Aortic smooth muscle cell (primary cell): ENCODE data around the gene GRHL1. TPM values are rescaled to one million over a fixed set of nuclear protein-coding genes. Genes with fewer than 3 reads are reported as not detected.

ENCODE experiments used
- total RNA-seq: library from RNA; depleted of rRNA; stranded (reverse); fragments of >200 nt; gene quantifications from 2 replicates; pipeline ENCODE4 v1.2.3, GENCODE V29; 2014

The GRHL1 gene, protein sequence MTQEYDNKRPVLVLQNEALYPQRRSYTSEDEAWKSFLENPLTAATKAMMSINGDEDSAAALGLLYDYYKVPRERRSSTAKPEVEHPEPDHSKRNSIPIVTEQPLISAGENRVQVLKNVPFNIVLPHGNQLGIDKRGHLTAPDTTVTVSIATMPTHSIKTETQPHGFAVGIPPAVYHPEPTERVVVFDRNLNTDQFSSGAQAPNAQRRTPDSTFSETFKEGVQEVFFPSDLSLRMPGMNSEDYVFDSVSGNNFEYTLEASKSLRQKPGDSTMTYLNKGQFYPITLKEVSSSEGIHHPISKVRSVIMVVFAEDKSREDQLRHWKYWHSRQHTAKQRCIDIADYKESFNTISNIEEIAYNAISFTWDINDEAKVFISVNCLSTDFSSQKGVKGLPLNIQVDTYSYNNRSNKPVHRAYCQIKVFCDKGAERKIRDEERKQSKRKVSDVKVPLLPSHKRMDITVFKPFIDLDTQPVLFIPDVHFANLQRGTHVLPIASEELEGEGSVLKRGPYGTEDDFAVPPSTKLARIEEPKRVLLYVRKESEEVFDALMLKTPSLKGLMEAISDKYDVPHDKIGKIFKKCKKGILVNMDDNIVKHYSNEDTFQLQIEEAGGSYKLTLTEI
- total RNA-seq: 0.19 and 0.26 TPM in 2 replicates

GRCh38 chr2:9951522-9952285 lies at the start of gene GRHL1:
GRHL1 (plus strand) TSS chr2:9951693; CDS start chr2:9951834, 141 bp downstream.

DNA sequence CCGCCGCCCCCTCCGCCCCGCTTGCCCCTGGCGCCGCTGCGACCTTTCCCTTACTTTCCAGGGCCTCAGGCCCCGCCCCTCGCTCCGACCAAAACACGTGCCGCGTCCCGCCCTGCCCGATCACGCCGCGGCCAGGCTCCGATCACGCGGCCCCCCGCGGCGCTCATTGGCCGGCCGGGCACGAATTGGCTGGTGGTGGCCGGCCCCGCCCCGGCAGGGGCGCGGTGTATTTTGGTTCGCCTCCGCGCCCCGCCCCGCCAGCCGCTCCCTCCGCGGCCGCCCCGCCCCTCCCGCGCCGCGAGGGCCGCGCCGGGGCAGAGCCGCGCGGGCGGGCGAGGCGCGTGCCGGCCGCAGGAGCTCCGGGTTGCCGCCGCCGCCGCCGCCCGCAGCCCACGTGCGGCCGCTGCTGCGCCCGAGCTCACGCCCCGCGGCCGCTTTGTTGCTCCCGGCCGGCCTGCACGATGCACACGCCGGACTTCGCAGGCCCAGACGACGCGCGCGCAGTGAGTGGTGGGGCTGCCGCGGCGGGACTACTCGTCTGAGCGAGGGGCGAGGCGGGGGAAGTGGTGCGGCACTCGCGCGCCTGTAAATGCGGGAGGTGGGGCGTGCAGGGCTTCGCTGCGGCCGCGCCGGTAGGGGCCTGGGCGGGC lies 91.9 kb downstream of the GRHL1 start, which contains the start of gene KLF11:
TSS of gene KLF11 (plus strand) at position 295 of the 650 bp plus-strand sequence. CDS start at position 462, 167 bp downstream.

Other genes starting within 250 kb of the GRHL1 start
- gene TAF1B, start 108.2 kb upstream of the GRHL1 start, total RNA-seq: 23.5 and 24.7 TPM in 2 replicates
- gene KLF11, start 91.9 kb downstream of the GRHL1 start, total RNA-seq: 3.4 and 3.5 TPM in 2 replicates
- 1.7 and 2.0 TPM in 2 replicates for gene CYS1, start 128.7 kb downstream of the GRHL1 start, total RNA-seq
- 21.9 and 40.6 TPM in 2 replicates for gene RRM2, start 171.0 kb downstream of the GRHL1 start, total RNA-seq